HG03103 (cell line): ENCODE data around the gene GCN1.

ENCODE experiments used
- ATAC-seq: cut with Tn5 transposase; IDR thresholded peaks from one replicate; pipeline ENCODE4 v1.9.1; 2021; ENCODE audit warnings: low read depth; ENCODE audit not compliant: unreplicated experiment

Gene GCN1

DNA sequence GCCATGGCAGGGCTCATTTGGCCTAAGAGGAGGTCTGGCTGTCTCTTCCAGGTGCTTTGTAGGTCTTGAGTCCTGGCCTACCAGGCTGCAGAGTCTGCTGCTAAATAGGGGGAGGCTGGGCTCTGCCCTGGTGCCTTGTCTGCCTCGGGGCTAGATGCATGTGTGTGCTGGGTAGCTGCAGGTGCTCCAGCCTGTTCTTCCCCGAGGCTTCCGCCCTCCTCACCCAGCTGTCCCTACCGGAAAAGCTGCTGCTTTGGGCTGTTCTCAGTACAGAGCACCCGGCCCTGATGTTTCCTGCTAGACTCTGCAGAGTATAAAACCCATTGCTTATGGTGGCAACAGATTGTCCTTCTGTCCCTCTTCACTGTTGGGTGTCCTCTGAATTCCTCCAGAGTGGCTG lies 115.6 kb downstream of the GCN1 start:
- no peak for ATAC-seq

DNA sequence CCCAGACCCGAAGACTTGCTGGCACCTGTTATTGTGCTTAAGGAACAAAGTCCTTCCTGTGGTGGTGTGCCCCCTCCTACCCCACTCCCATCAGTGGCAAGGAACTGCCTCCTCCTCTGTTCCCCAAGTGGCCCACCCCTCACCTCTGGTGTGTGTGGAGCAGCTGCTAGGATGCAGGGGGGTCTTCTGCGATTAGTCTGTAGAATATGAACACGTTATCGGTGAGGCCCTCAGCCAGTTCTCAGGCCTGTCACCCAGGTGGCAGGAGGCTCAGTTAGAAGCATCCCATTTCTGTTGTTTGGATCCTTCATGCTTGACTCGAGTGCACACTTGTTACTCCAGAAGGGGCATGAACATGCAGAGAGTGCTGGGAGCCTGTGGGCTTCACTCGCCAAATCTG lies 117.3 kb downstream of the GCN1 start:
- ATAC-seq: no peak
